H1 (cell line): ENCODE measurements around the gene FSTL4. TPM values are rescaled to one million over a fixed set of nuclear protein-coding genes. Genes with fewer than 3 reads are reported as not detected.

ENCODE experiments used
- CTCF ChIA-PET: fragments of 300-600 bp; sonication (Branson Sonifier 250); formaldehyde crosslinking; loops from one replicate; lab custom pipeline; 2021; ENCODE audit not compliant: partially characterized antibody; lab: Charles Lee
- POLR2A ChIA-PET: fragments of 300-600 bp; sonication (Branson Sonifier 250); formaldehyde crosslinking; loops from one replicate; lab custom pipeline; 2021; ENCODE audit warnings: inconsistent platforms; ENCODE audit not compliant: partially characterized antibody; lab: Charles Lee
- DNase-seq, 2 experiments: peaks; one replicate each; pipeline versions ENCODE4 v3.0.0 to v3.0.0-alpha.2; 2010 to 2022; ENCODE audit warnings: low spot score in 2 of 2, low read depth in 1 of 2, mixed read lengths in 1 of 2
- FAIRE-seq: peaks from 2 replicates; lab custom pipeline; 2011; peaks lifted over from hg19 to GRCh38; lab: Jason Lieb, UNC
- H2AFZ ChIP-seq: 2 replicates; pipeline ENCODE4 v1.8.1; 2012; ENCODE audit warnings: low read length, inconsistent platforms
- H2AK5ac ChIP-seq: 2 replicates; pipeline ENCODE4 v1.6.1; 2013; ENCODE audit warnings: low read depth, low read length
- H2BK120ac ChIP-seq: replicated peaks from 2 replicates; pipeline ENCODE3; 2013; ENCODE audit warnings: low read depth, low read length, inconsistent platforms
- H2BK12ac ChIP-seq: 2 replicates; pipeline ENCODE4 v1.6.1; 2013; ENCODE audit warnings: low read depth, low read length
- H2BK15ac ChIP-seq: 2 replicates; pipeline ENCODE4 v1.6.1; 2013; ENCODE audit warnings: low read length
- H2BK20ac ChIP-seq: 2 replicates; pipeline ENCODE4 v1.6.1; 2013; ENCODE audit warnings: low read length
- H2BK5ac ChIP-seq: 2 replicates; pipeline ENCODE4 v1.6.1; 2013; ENCODE audit warnings: low read depth, low read length
- H3K14ac ChIP-seq: 2 replicates; pipeline ENCODE4 v1.6.1; 2013; ENCODE audit warnings: inconsistent platforms; ENCODE audit not compliant: insufficient read length
- H3K18ac ChIP-seq: 2 replicates; pipeline ENCODE4 v1.6.1; 2013; ENCODE audit warnings: low read length; ENCODE audit errors: extremely low read depth
- H3K23ac ChIP-seq: 2 replicates; pipeline ENCODE4 v1.6.1; 2013; ENCODE audit warnings: inconsistent platforms; ENCODE audit not compliant: insufficient read length
- H3K23me2 ChIP-seq: 2 replicates; pipeline ENCODE4 v1.6.1; 2013; ENCODE audit warnings: low read depth, low read length
- H3K27ac ChIP-seq: 2 replicates; pipeline ENCODE4 v1.6.1; 2011; ENCODE audit warnings: low read depth, low read length, inconsistent platforms
- H3K27me3 ChIP-seq, 4 experiments: replicated peaks in 1 of 4; 1 replicate in 1 of 4; 2 replicates in 3 of 4; pipeline versions ENCODE4 v1.6.1 to v1.8.1; 2011 to 2013; ENCODE audit warnings: low read length in 3 of 4, mild to moderate bottlenecking in 3 of 4, inconsistent platforms in 2 of 4, mixed read lengths in 2 of 4, moderate library complexity in 1 of 4; ENCODE audit not compliant: control insufficient read depth in 3 of 4, insufficient read depth in 3 of 4; ENCODE audit errors: extremely low read depth in 1 of 4
- H3K36me3 ChIP-seq, 4 experiments: 2 replicates each; pipeline versions ENCODE4 v1.6.1 to v1.8.1; 2011 to 2013; ENCODE audit warnings: mild to moderate bottlenecking in 4 of 4, low read length in 3 of 4, moderate library complexity in 2 of 4, control low read depth in 1 of 4, inconsistent platforms in 1 of 4; ENCODE audit not compliant: insufficient read depth in 4 of 4, control insufficient read depth in 2 of 4
- H3K4ac ChIP-seq: replicated peaks from 2 replicates; pipeline ENCODE3; 2013; ENCODE audit warnings: low read length, low read depth, mixed read lengths, inconsistent platforms; ENCODE audit not compliant: insufficient read length
- H3K4me1 ChIP-seq, 4 experiments: replicated peaks in 1 of 4; 1 replicate in 1 of 4; 2 replicates in 3 of 4; pipeline versions ENCODE4 v1.6.1 to v1.8.1; 2011 to 2013; ENCODE audit warnings: low read length in 3 of 4, inconsistent platforms in 2 of 4, mixed read lengths in 1 of 4; ENCODE audit not compliant: insufficient read depth in 4 of 4, control insufficient read depth in 3 of 4
- H3K4me2 ChIP-seq, 2 experiments: 2 replicates each; pipeline versions ENCODE4 v1.6.1 to v1.8.1; 2011 to 2013; ENCODE audit warnings: low read depth in 2 of 2, low read length in 2 of 2, control low read depth in 1 of 2, inconsistent platforms in 1 of 2, mild to moderate bottlenecking in 1 of 2; ENCODE audit not compliant: insufficient read depth in 1 of 2
- H3K4me3 ChIP-seq, 4 experiments: fragments of 200-600, 300-600 bp in 1 of 4; sonication (generic), shearing (Covaris generic), sonication (Bioruptor Twin) in 1 of 4; 2 replicates each; pipeline versions ENCODE4 v1.5.1 to v1.8.1; 2011 to 2016; ENCODE audit warnings: low read length in 4 of 4, low read depth in 3 of 4, control low read depth in 2 of 4, inconsistent platforms in 2 of 4, mild to moderate bottlenecking in 2 of 4, mixed read lengths in 1 of 4, moderate library complexity in 1 of 4; ENCODE audit not compliant: insufficient read depth in 2 of 4; ENCODE audit errors: extremely low read depth in 1 of 4
- H3K56ac ChIP-seq: replicated peaks from 2 replicates; pipeline ENCODE3; 2013; ENCODE audit warnings: low read depth, mild to moderate bottlenecking, mixed read lengths, low read length, inconsistent platforms; ENCODE audit not compliant: insufficient read length
- H3K79me1 ChIP-seq: 2 replicates; pipeline ENCODE4 v1.6.1; 2013; ENCODE audit warnings: low read depth, low read length, control low read depth
- H3K79me2 ChIP-seq, 2 experiments: 2 replicates each; pipeline versions ENCODE4 v1.6.1 to v1.8.1; 2012 to 2013; ENCODE audit warnings: low read length in 2 of 2, mild to moderate bottlenecking in 2 of 2, inconsistent platforms in 1 of 2; ENCODE audit not compliant: insufficient read depth in 2 of 2, control insufficient read depth in 1 of 2
- H3K9ac ChIP-seq, 4 experiments: replicated peaks in 1 of 4; 1 replicate in 1 of 4; 2 replicates in 3 of 4; pipeline versions ENCODE4 v1.6.1 to v1.8.1; 2011 to 2013; ENCODE audit warnings: low read depth in 3 of 4, low read length in 3 of 4, control low read depth in 2 of 4, mild to moderate bottlenecking in 2 of 4, moderate library complexity in 2 of 4, inconsistent platforms in 1 of 4; ENCODE audit errors: extremely low read depth in 1 of 4
- H3K9me3 ChIP-seq, 2 experiments: 2 replicates each; pipeline versions ENCODE4 v1.6.1 to v1.8.1; 2012 to 2013; ENCODE audit warnings: mild to moderate bottlenecking in 2 of 2, moderate library complexity in 2 of 2, control low read depth in 1 of 2, inconsistent platforms in 1 of 2, low read depth in 1 of 2, low read length in 1 of 2, mixed read lengths in 1 of 2; ENCODE audit not compliant: insufficient read depth in 2 of 2
- H4K20me1 ChIP-seq, 2 experiments: replicated peaks in 1 of 2; 2 replicates each; pipeline versions ENCODE3 to v1.8.1; 2011 to 2013; ENCODE audit warnings: inconsistent platforms in 2 of 2, low read length in 2 of 2, mild to moderate bottlenecking in 1 of 2; ENCODE audit not compliant: insufficient read depth in 2 of 2, control insufficient read depth in 1 of 2
- H4K5ac ChIP-seq: 2 replicates; pipeline ENCODE4 v1.6.1; 2013; ENCODE audit warnings: low read length, low read depth, mixed read lengths, inconsistent platforms; ENCODE audit not compliant: insufficient read length
- H4K8ac ChIP-seq: 2 replicates; pipeline ENCODE4 v1.8.0; 2013; ENCODE audit warnings: mild to moderate bottlenecking, moderate library complexity, low read length, inconsistent platforms; ENCODE audit not compliant: insufficient read depth; ENCODE audit errors: extremely low read depth
- H4K91ac ChIP-seq: replicated peaks from 2 replicates; pipeline ENCODE3; 2013; ENCODE audit warnings: low read length, mixed read lengths, inconsistent platforms; ENCODE audit not compliant: insufficient read length
- CTCF ChIP-seq, 3 experiments: IDR thresholded peaks; 1 replicate in 2 of 3; 2 replicates in 1 of 3; pipeline versions ENCODE4 v1.5.1 to v1.6.1; 2011; ENCODE audit warnings: low read length in 3 of 3, mild to moderate bottlenecking in 3 of 3, inconsistent platforms in 2 of 3, low read depth in 1 of 3, moderate library complexity in 1 of 3; ENCODE audit not compliant: insufficient read depth in 1 of 3; ENCODE audit errors: control extremely low read depth in 1 of 3
- RAD21 ChIP-seq, 2 experiments: IDR thresholded peaks in 1 of 2; conservative IDR thresholded peaks in 1 of 2; 2 replicates each; pipeline ENCODE4 v1.6.1; 2011; ENCODE audit warnings: low read depth in 2 of 2, low read length in 2 of 2, improper control_type of control experiment in 1 of 2, inconsistent platforms in 1 of 2, mild to moderate bottlenecking in 1 of 2, moderate library complexity in 1 of 2
- WGBS, 2 experiments: shearing (Covaris generic) in 1 of 2; methylation state at CpG; one replicate each; pipeline versions ENCODE4 v1.1.6 to v1.1.7; 2013 to 2015; ENCODE audit warnings: low lambda C conversion rate in 2 of 2, mixed read lengths in 2 of 2, inconsistent platforms in 1 of 2, low coverage in 1 of 2, missing lambda C conversion rate in 1 of 2; ENCODE audit not compliant: insufficient replicate concordance in 2 of 2, insufficient coverage in 1 of 2, insufficient read length in 1 of 2; ENCODE audit errors: extremely low coverage in 1 of 2, missing lambda C conversion rate in 1 of 2; 5-methylcytosine and 5-hydroxymethylcytosine counted together
- polyA plus RNA-seq, 7 experiments: library from polyadenylated mRNA; depleted of rRNA in 3 of 7; stranded (reverse) in 5 of 7; unstranded in 2 of 7; fragments of >200 nt in 5 of 7; fragments of 200-250 nt in 2 of 7; gene quantifications; 1 replicate in 5 of 7; 2 replicates in 1 of 7; 4 replicates in 1 of 7; pipeline versions ENCODE4 v1.2.1 to v1.2.3, GENCODE V29; 2011 to 2013; ENCODE audit warnings: missing spikeins in 2 of 7, mixed read lengths in 2 of 7
- total RNA-seq: library from RNA; stranded (reverse); fragmentation: NEBNext Ultra II Directional; extraction: Animal tissue kit (Norgen Biotek cat#: 25700); gene quantifications from 2 replicates; pipeline ENCODE4 v1.2.1, GENCODE V29; 2021

The FSTL4 gene
- total and polyA plus RNA-seq, 2 of the 8 experiments (the other 6 are each of a cell fraction or from before 2014, with no cell fraction given) = 3.1 to 4.1 TPM

- H3K79me1 ChIP-seq = no peaks in the 10 kb centered on the region
- peaks cover 0 to 5% (median 2%) of the 10 kb centered on the region in 4 experiments; a peak in 4 of 7 replicates for H3K4me1 ChIP-seq
- 90% methylated on average over 7 of the region's 7 CpGs; no CpG with 5 or more reads in 1 of the 2 experiments for WGBS, 2 experiments
- H2BK5ac ChIP-seq = no peak overlapping the region
- H3K4me2 ChIP-seq = no peak overlapping the region
- H3K4me3 ChIP-seq = no peak overlapping the region
- no peaks in the 10 kb centered on the region for H3K36me3 ChIP-seq
- no peak overlapping the region for H2BK120ac ChIP-seq
- POLR2A ChIA-PET = interaction anchor here (2.0 kb wide), 1 partner anchor 9 kb away, joined by 4 read pairs; no protein-coding TSS in a partner anchor
- no peak overlapping the region for H4K8ac ChIP-seq
- no peak overlapping the region for H3K56ac ChIP-seq
- CTCF ChIA-PET = interaction anchor here (1.1 to 2.4 kb wide), 8 partner anchors 19 to 206 kb away, joined by 3 to 10 read pairs (median 5); no protein-coding TSS in a partner anchor
- H4K5ac ChIP-seq = no peak overlapping the region
- H3K9ac ChIP-seq = no peak overlapping the region
- no peak overlapping the region for H4K91ac ChIP-seq
- H3K79me2 ChIP-seq = no peaks in the 10 kb centered on the region
- FAIRE-seq (no peak), DNase-seq (no peak)
- H2BK12ac ChIP-seq = no peak overlapping the region
- H3K27me3 ChIP-seq = no peaks in the 10 kb centered on the region
- H4K20me1 ChIP-seq = no peaks in the 10 kb centered on the region
- H3K27ac ChIP-seq = no peak overlapping the region
- no peaks in the 10 kb centered on the region for H3K9me3 ChIP-seq
- no peak overlapping the region for H3K18ac ChIP-seq
- no peak; a peak in 1 of 4 replicates for TF ChIP-seq RAD21 (IDR thresholded peaks at IDR 0.05 in 1 of 2, conservative IDR thresholded peaks at IDR 0.05 in 1 of 2; ENCODE audit: low read depth in 2 of 2, low read length in 2 of 2)
- TF ChIP-seq CTCF (IDR thresholded peaks at IDR 0.05; ENCODE audit: control extremely low read depth in 1 of 3, insufficient read depth in 1 of 3, low read depth in 1 of 3, low read length in 3 of 3) = peak in 1 of 3 experiments; percentile 20; a peak in 2 of 4 replicates
- no peak overlapping the region for H2BK20ac ChIP-seq
- no peak overlapping the region for H2AK5ac ChIP-seq
- no peak overlapping the region for H2AFZ ChIP-seq
- no peak overlapping the region for H3K14ac ChIP-seq
- H3K4ac ChIP-seq = no peak overlapping the region
- H3K23me2 ChIP-seq = no peaks in the 10 kb centered on the region
- no peak overlapping the region for H2BK15ac ChIP-seq
- no peak overlapping the region for H3K23ac ChIP-seq
Measured at GRCh38 chr5:133526368-133526767, 86.0 kb downstream of the FSTL4 start.
